ENCODE measurements around the gene GSTCD.
"Not testable (repeated sequence)": the region's sequence is repeated elsewhere in the genome, so short reads cannot be mapped to it uniquely, and the experiment has no call there.

The GSTCD gene

DNA sequence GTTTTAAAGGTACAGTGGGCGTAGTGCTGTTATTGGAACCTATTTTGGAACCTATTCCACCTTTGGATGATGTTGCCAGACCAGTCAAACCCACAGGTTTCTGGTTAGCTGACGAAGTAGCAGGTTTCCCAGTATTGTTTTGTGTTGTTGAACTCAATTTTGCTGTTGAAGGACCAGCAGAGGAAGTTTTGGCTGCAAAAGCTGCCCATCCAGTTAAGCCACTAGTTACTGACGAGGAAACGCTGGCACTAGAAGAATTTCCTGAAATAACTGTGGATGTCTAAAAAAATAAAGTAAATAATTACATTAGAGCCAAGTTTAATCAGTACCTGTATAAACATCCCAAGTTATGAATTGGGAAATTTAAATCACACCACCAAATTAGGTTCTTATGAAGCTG lies 25.5 kb upstream of the GSTCD start:
- Histone ChIP-seq H3K9me3 (ENCODE audit: control insufficient read depth, low read length) (no peaks in the 10 kb centered on the region), H3K36me3 (ENCODE audit: control insufficient read depth, insufficient read depth, low read length) (peaks cover 15% of the 10 kb centered on the region), H3K27ac (ENCODE audit: low read depth, low read length, severe bottlenecking) (no peak overlapping the region), H3K4me3 (ENCODE audit: extremely low read depth, insufficient read depth, low read length, poor library complexity, severe bottlenecking) (no peak overlapping the region), H3K4me1 (ENCODE audit: control insufficient read depth, insufficient read depth, low read length, poor library complexity, severe bottlenecking) (no peaks in the 10 kb centered on the region)
- WGBS, 2 experiments (ENCODE audit: insufficient coverage in 2 of 2), result 100% methylated on average over 1 to 2 of the region's 4 CpGs

GRCh38 chr4:105686571-105686970 lies 22.0 kb upstream of the GSTCD start:
- Histone ChIP-seq H3K4me3 (ENCODE audit: extremely low read depth, insufficient read depth, low read length, poor library complexity, severe bottlenecking) (no peak overlapping the region), H3K9me3 (ENCODE audit: control insufficient read depth, low read length) (no peaks in the 10 kb centered on the region), H3K4me1 (ENCODE audit: control insufficient read depth, insufficient read depth, low read length, poor library complexity, severe bottlenecking) (no peaks in the 10 kb centered on the region), H3K36me3 (ENCODE audit: control insufficient read depth, insufficient read depth, low read length) (peaks cover 31% of the 10 kb centered on the region), H3K27ac (ENCODE audit: low read depth, low read length, severe bottlenecking) (no peak overlapping the region)
- WGBS, 2 experiments (ENCODE audit: insufficient coverage in 2 of 2), result no CpG with 5 or more reads among the region's 2 CpGs

- H3K4me3 ChIP-seq (ENCODE audit: extremely low read depth, insufficient read depth, low read length, poor library complexity, severe bottlenecking); H3K27ac ChIP-seq (ENCODE audit: low read depth, low read length, severe bottlenecking); H3K9me3 ChIP-seq (ENCODE audit: control insufficient read depth, low read length); H3K4me1 ChIP-seq (ENCODE audit: control insufficient read depth, insufficient read depth, low read length, poor library complexity, severe bottlenecking): not testable (repeated sequence)
- peaks cover 30% of the 10 kb centered on the region for H3K36me3 ChIP-seq (ENCODE audit: control insufficient read depth, insufficient read depth, low read length)
- WGBS, 2 experiments (ENCODE audit: insufficient coverage in 2 of 2), result 84 to 90% methylated on average over 2 to 3 of the region's 5 CpGs
These were observed 13.8 kb upstream of the GSTCD start for GRCh38 chr4:105694812-105695211.

- H3K9me3 ChIP-seq (ENCODE audit: control insufficient read depth, low read length); H3K27ac ChIP-seq (ENCODE audit: low read depth, low read length, severe bottlenecking); H3K4me1 ChIP-seq (ENCODE audit: control insufficient read depth, insufficient read depth, low read length, poor library complexity, severe bottlenecking); H3K4me3 ChIP-seq (ENCODE audit: extremely low read depth, insufficient read depth, low read length, poor library complexity, severe bottlenecking): not testable (repeated sequence)
- WGBS, 2 experiments (ENCODE audit: insufficient coverage in 2 of 2), result 89 to 90% methylated on average over 4 of the region's 8 CpGs
- H3K36me3 ChIP-seq (ENCODE audit: control insufficient read depth, insufficient read depth, low read length), result peaks cover 30% of the 10 kb centered on the region
These were observed 12.8 kb upstream of the GSTCD start for GRCh38 chr4:105695832-105696231.

DNA sequence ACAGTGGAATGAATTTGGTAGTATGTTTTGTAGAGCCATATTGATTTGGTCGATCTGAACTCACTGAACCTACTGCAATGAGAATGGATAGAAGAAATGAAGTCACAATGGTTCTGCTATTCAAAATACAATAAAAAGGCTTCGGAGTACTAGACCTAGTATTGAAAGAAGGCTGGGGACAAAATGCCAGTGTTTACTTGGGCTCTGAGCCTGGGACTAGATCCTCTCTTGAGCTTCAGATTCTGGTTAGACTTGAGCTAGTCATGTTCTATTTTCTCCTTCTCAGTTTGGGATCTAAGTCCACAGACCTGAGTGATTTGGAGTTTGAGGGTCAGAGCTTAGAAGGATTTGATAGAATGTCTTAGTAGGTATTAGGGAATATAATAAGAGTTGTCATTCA lies 10.0 kb upstream of the GSTCD start:
- WGBS, 2 experiments (ENCODE audit: insufficient coverage in 2 of 2), result 86% methylated on average over 1 of the region's 2 CpGs; no CpG with 5 or more reads in 1 of the 2 experiments
- no peaks in the 10 kb centered on the region for H3K9me3 ChIP-seq (ENCODE audit: control insufficient read depth, low read length)
- no peaks in the 10 kb centered on the region for H3K4me1 ChIP-seq (ENCODE audit: control insufficient read depth, insufficient read depth, low read length, poor library complexity, severe bottlenecking)
- no peak overlapping the region for H3K27ac ChIP-seq (ENCODE audit: low read depth, low read length, severe bottlenecking)
- H3K4me3 ChIP-seq (ENCODE audit: extremely low read depth, insufficient read depth, low read length, poor library complexity, severe bottlenecking), result no peak overlapping the region
- H3K36me3 ChIP-seq (ENCODE audit: control insufficient read depth, insufficient read depth, low read length), result peaks cover 27% of the 10 kb centered on the region

DNA sequence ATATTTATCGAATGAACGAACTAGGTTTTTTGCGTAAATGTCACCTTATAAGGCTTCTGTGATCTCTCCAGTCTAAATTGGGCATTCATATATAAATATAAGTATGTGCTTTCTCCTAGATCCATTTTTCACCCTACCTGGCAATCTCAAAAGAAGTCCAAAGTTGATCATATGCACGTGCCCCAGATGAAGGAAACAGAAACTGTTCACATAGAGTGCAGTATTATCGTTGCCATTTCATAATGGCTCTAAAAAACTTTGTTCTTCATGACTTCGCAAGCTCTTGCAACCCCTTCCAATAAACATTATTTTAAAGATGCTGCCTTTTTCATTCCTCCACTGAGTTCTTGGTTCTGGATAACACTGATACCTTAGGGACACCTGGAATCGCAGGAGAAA lies 803 bp upstream of the GSTCD start:
- Histone ChIP-seq H3K4me3 (ENCODE audit: extremely low read depth, insufficient read depth, low read length, poor library complexity, severe bottlenecking) (peak overlapping the region; percentile 77), H3K27ac (ENCODE audit: low read depth, low read length, severe bottlenecking) (peak overlapping the region; percentile 89), H3K9me3 (ENCODE audit: control insufficient read depth, low read length) (no peaks in the 10 kb centered on the region), H3K36me3 (ENCODE audit: control insufficient read depth, insufficient read depth, low read length) (peaks cover 24% of the 10 kb centered on the region), H3K4me1 (ENCODE audit: control insufficient read depth, insufficient read depth, low read length, poor library complexity, severe bottlenecking) (peaks cover 6% of the 10 kb centered on the region)
- 9 to 15% methylated on average over 4 of the region's 7 CpGs for WGBS, 2 experiments (ENCODE audit: insufficient coverage in 2 of 2)

DNA sequence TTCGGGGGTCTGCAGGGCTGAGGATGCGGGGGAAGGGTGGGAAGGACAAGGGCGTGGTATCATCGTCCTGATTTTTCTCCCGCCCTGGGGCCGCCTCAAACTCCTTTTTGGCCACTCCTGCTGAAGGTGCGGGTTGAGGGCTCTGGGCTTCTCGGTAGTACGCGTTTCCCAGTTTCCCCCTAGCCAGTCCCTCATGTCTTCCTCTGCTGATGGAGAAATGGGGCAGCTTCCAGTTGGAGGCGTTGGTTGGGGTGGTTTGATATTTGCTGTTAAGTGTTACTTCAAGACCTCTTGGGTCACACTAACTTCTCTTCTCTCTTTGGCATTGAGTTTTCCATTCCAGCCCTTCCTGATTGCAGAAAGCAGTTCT lies 482 bp downstream of the GSTCD start:
- no peaks in the 10 kb centered on the region for H3K9me3 ChIP-seq (ENCODE audit: control insufficient read depth, low read length)
- WGBS, 2 experiments (ENCODE audit: insufficient coverage in 2 of 2), result 0 to 7% methylated on average over 3 to 10 of the region's 11 CpGs
- peaks cover 15% of the 10 kb centered on the region for H3K36me3 ChIP-seq (ENCODE audit: control insufficient read depth, insufficient read depth, low read length)
- peak overlapping the region; percentile 89 for H3K27ac ChIP-seq (ENCODE audit: low read depth, low read length, severe bottlenecking)
- peak overlapping the region; percentile 77 for H3K4me3 ChIP-seq (ENCODE audit: extremely low read depth, insufficient read depth, low read length, poor library complexity, severe bottlenecking)
- peaks cover 6% of the 10 kb centered on the region for H3K4me1 ChIP-seq (ENCODE audit: control insufficient read depth, insufficient read depth, low read length, poor library complexity, severe bottlenecking)

DNA sequence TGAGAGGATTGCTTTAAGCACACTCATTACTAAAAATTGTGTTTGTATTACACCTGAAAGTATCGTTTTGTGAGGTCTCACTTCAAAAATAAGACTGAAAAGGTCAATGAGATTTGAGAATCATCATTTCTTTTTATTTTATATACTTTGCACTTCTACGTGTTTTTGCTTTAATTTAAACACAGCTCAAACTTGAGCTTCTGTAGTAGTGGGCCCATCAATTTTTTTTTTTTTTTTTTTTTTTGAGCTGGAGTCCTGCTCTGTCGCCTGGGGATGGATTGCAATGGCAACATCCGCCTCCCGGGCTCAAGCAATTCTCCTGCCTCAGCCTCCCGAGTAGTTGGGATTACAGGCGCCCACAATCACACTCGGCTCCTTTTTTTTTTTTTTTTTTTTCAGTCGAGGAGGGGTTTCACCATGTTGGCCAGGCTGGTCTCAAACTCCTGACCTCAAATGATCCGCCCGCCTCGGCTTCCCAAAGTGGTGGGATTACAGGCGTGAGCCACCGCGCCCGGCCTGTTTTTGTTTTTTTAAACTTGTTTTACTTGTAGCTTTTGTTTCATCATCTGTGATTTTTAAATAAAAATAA lies 1.5 kb downstream of the GSTCD start:
- Histone ChIP-seq H3K9me3 (ENCODE audit: control insufficient read depth, low read length) (no peaks in the 10 kb centered on the region), H3K27ac (ENCODE audit: low read depth, low read length, severe bottlenecking) (no peak overlapping the region), H3K4me1 (ENCODE audit: control insufficient read depth, insufficient read depth, low read length, poor library complexity, severe bottlenecking) (peaks cover 6% of the 10 kb centered on the region), H3K36me3 (ENCODE audit: control insufficient read depth, insufficient read depth, low read length) (peaks cover 8% of the 10 kb centered on the region), H3K4me3 (ENCODE audit: extremely low read depth, insufficient read depth, low read length, poor library complexity, severe bottlenecking) (peak overlapping the region; percentile 77)
- 95% methylated on average over 3 of the region's 16 CpGs; no CpG with 5 or more reads in 1 of the 2 experiments for WGBS, 2 experiments (ENCODE audit: insufficient coverage in 2 of 2)

GRCh38 chr4:105710678-105711077 lies 2.1 kb downstream of the GSTCD start:
- Histone ChIP-seq H3K9me3 (ENCODE audit: control insufficient read depth, low read length) (no peaks in the 10 kb centered on the region), H3K4me3 (ENCODE audit: extremely low read depth, insufficient read depth, low read length, poor library complexity, severe bottlenecking) (no peak overlapping the region), H3K36me3 (ENCODE audit: control insufficient read depth, insufficient read depth, low read length) (peaks cover 3% of the 10 kb centered on the region), H3K27ac (ENCODE audit: low read depth, low read length, severe bottlenecking) (no peak overlapping the region), H3K4me1 (ENCODE audit: control insufficient read depth, insufficient read depth, low read length, poor library complexity, severe bottlenecking) (peaks cover 6% of the 10 kb centered on the region)
- WGBS, 2 experiments (ENCODE audit: insufficient coverage in 2 of 2), result 80 to 91% methylated on average over 4 to 5 of the region's 6 CpGs

DNA sequence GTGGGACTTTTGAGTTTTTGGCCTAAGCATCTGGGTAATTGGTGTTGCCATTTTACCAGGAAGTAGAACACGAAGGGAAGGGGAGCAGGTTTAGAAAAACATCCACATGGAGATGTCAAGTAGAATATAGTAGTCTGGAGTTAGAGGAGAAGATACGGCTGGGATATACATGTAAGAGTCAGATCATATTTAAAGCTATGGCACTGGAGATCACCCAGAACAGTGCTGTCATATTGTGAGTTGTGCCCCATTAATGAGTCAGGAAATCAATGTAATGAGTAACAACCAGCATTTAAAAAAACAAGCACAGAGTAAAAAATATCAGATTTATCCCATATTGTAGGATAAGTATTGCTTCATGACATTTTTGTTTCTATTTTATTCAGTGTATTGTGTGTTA lies 4.2 kb downstream of the GSTCD start:
- peaks cover 6% of the 10 kb centered on the region for H3K4me1 ChIP-seq (ENCODE audit: control insufficient read depth, insufficient read depth, low read length, poor library complexity, severe bottlenecking)
- no peaks in the 10 kb centered on the region for H3K9me3 ChIP-seq (ENCODE audit: control insufficient read depth, low read length)
- no peak overlapping the region for H3K4me3 ChIP-seq (ENCODE audit: extremely low read depth, insufficient read depth, low read length, poor library complexity, severe bottlenecking)
- WGBS, 2 experiments (ENCODE audit: insufficient coverage in 2 of 2), result 100% methylated on average over 2 of the region's 2 CpGs
- no peak overlapping the region for H3K27ac ChIP-seq (ENCODE audit: low read depth, low read length, severe bottlenecking)
- peaks cover 6% of the 10 kb centered on the region for H3K36me3 ChIP-seq (ENCODE audit: control insufficient read depth, insufficient read depth, low read length)

DNA sequence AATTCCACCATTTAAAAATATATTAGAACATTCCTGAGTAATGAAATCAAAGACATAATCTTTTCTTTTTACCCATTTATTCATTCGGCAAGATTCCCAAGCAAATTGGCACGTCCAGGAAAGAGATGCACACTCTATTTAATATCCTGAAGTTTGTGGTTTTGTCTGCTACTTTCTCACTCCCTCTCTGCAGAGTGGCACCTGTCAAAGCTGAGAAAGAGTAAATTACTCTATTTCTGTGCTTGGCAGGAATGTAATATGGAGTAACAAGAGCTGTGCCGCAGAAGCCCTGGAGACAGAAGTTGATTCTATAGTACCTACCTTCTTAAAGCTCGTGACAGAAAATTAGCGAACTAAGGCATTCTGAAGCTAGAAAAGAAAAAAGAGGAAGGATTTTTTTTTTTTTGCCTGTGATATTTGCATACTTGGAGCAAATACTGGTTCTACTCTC lies 5.5 kb downstream of the GSTCD start:
- Histone ChIP-seq H3K27ac (ENCODE audit: low read depth, low read length, severe bottlenecking) (no peak overlapping the region), H3K4me3 (ENCODE audit: extremely low read depth, insufficient read depth, low read length, poor library complexity, severe bottlenecking) (no peak overlapping the region), H3K4me1 (ENCODE audit: control insufficient read depth, insufficient read depth, low read length, poor library complexity, severe bottlenecking) (peaks cover 6% of the 10 kb centered on the region), H3K36me3 (ENCODE audit: control insufficient read depth, insufficient read depth, low read length) (peaks cover 13% of the 10 kb centered on the region), H3K9me3 (ENCODE audit: control insufficient read depth, low read length) (no peaks in the 10 kb centered on the region)
- WGBS, 2 experiments (ENCODE audit: insufficient coverage in 2 of 2), result 94% methylated on average over 3 of the region's 5 CpGs; no CpG with 5 or more reads in 1 of the 2 experiments
